Transverse colon (tissue), 4 donors: ENCODE results near the gene MTURN.
A peak's percentile ranks its signal among the peaks of the same experiment; 100 is the strongest.

Experiments
- CTCF ChIP-seq, 5 experiments: fragments of 200-600 bp in 3 of 5; fragments of 450-650 bp in 2 of 5; sonication (generic) in 3 of 5; IDR thresholded peaks; 1 replicate in 2 of 5; 2 replicates in 3 of 5; pipeline ENCODE4 v1.5.1; 2016 to 2017; ENCODE audit warnings: antibody characterized with exemption in 5 of 5, inconsistent platforms in 3 of 5, mild to moderate bottlenecking in 2 of 5, moderate library complexity in 1 of 5
- EP300 ChIP-seq: sonication (generic); formaldehyde crosslinking; IDR thresholded peaks from one replicate; pipeline ENCODE4 v1.6.1; 2017; ENCODE audit warnings: antibody characterized with exemption, low read depth
- POLR2A ChIP-seq: fragments of 450-650 bp; IDR thresholded peaks from one replicate; pipeline ENCODE4 v1.6.1; 2016; ENCODE audit warnings: antibody characterized with exemption, mild to moderate bottlenecking, moderate library complexity
- POLR2AphosphoS5 ChIP-seq, 3 donors: sonication (generic); formaldehyde crosslinking; IDR thresholded peaks; one replicate each; pipeline ENCODE4 v1.6.1; 2016; ENCODE audit warnings: antibody characterized with exemption in 3 of 3

DNA sequence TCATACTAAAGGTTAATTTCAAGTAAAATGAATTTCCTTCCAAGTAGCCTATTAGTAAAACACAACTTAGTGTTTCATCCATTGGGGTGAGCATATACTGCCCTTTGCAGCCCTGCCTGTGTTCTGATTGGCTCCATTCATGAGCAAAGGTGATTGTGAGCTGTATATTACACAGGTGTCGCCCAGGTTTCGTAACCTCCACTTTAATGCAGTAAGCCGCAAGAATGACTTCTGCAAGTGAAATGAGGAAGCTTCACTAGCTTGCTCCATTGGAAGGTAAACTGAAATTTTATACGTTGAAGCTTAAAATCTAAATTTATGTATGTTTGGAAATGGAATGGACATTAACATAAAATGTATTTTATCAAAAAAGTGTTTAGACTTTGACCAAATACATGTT, 24.4 kb downstream of the MTURN start:
- TF ChIP-seq POLR2A (no peak), EP300 (no peak), CTCF (IDR thresholded peaks at IDR 0.05) (no peak), POLR2AphosphoS5 (IDR thresholded peaks at IDR 0.05) (peak in 1 of 3 donors; percentile 8)
